Stimulated activated CD8-positive, alpha-beta memory T cell treated with anti-CD3 and anti-CD28 coated beads, Interleukin-2, amount 100 ng/mL, for 48 hours (primary cell): ENCODE results near the gene INPP5A.
"Not testable (repeated sequence)": the region's sequence is repeated elsewhere in the genome, so short reads cannot be mapped to it uniquely, and the experiment has no call there.

Experiments used
- DNase-seq, 2 donors: peaks; one replicate each; pipeline ENCODE4 v3.0.0-alpha.2; 2020; ENCODE audit warnings: low read depth in 2 of 2

INPP5A gene

DNA sequence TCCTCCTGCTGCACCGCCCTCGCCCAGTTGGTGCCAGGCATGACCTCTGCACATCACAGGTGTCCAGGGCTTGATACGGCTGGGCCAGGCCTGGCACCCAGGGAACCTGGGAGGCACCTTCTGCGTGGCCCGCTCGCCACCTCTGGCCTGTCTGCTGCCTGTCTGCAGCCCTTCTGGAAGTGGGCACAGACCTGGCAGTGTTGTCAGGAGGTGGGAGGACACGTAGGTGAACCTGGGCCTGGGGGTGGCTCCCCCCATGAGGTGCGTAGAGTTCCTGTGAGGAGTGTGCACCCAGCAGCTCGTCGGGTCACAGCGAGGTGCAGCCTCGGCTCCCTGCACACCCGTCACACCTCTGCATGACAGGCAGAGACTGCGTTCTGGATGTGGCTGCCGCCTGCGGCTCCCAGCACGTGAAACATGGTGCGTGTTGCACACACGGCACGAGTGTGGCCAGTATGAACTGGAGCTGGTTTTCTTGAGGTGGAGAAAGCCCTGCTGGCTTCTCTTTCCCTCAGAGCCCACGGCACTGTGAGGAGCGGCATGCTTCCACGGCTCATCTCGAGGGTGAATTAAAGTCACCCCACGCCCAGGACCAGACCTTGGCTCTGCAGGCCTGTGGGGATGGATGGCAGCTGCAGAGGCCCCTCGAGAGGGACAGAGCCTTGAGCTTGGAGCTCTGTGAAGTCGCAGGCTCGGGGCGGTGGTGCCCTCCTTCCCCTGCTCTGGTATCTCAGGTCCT is 24.8 kb downstream of the INPP5A start:
- DNase-seq = no peak

DNA sequence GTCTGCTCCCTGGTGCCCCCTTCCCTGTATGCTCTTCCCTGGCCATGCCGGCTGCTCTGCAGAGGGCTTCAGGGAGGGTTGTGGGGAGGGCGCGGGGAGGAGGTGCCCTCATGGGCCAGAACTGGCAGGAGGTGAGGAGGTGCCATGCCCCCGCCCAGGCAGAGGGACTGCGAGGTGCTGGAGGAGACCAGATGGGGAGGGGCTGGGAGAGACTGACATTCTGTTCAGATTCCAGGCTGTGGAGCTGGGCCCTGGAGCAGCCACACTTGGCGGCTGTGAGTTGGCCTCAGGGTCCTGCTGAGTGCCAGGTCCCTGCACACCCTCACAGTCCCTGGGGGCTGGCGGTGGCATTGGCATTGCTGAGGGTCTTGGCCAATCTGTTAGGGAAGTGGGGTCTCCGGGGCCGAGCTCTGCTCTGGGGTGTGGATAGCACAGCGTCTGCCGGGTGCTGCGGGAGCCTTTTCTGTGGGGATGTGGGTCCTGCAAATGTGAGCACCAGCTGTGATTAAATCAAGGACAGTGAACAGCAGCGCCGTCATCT is 25.4 kb downstream of the INPP5A start:
- DNase-seq = no peak

DNA sequence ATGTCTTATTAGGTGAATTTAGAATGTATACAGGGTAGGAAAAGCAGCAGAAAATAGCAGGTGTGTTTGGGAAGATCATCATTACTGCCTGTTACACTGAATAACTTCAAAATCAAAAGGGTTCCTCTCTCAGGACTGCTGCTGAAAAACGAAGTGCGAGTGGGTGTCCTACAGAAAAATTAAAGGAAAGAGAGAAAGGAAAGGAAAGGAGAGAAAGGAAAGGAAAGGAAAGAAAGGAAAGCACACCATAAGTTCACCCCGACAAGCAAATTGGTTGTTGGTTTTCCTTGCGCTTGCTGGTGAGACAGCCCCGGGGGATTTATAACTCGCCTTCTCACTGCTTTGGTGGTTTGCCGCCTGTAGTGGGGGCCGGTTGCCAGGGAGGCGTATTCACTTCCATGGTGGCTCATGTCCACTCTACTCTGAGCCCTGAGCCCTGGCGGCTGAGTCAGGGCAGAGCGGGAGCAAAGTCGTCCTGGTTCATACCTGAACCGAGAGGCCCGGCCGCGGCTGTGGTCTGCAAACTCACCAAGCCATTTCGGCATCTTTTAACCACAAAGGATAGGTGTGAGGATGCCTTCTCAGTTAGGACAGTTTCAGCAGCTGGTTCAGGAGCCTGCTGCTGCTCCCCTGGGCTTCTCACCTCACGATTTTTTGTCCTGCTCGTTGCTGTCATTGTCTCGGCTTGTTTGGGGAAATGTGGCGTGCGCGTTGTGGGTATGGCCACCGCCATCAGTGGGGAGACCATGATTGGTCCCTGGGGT is 26.1 kb downstream of the INPP5A start:
- no peak for DNase-seq

DNA sequence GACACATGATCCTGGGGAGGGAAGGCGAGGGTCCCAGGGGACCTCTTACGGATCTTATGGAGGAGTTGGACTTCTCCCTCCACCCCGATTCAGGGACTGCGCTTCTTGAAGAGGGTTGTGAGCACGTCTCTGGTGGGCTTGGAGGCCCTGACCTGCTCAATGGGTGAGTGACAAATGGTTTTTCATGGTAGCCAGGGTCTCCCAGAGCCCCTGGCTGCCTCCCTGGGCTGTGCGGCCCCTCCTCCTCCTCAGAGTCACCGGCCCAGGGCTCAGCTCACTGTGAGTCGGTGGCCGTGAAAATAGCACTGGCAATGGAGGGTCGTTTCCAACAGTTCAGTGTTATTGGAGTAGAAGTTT is 26.6 kb downstream of the INPP5A start:
- no peak for DNase-seq

DNA sequence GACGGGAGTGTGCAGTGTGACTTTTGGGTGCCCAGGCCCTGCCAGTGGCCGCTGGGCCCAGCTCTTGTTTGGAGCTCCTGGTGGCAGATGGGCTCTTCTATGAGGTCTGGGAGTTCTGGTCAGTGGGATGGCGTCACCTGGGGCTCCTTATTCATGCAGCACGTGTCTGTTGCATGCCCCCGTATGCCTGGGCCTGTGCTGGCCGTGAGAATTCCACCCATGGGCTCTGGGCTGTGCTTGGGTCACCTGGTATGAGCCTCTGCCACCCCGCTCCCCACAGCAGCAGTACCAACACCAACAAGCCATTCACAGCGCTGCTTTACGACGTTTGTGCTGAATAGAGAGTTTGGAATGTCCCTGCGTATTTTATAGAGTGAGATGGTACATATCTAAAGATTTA is 27.1 kb downstream of the INPP5A start:
- DNase-seq = no peak

DNA sequence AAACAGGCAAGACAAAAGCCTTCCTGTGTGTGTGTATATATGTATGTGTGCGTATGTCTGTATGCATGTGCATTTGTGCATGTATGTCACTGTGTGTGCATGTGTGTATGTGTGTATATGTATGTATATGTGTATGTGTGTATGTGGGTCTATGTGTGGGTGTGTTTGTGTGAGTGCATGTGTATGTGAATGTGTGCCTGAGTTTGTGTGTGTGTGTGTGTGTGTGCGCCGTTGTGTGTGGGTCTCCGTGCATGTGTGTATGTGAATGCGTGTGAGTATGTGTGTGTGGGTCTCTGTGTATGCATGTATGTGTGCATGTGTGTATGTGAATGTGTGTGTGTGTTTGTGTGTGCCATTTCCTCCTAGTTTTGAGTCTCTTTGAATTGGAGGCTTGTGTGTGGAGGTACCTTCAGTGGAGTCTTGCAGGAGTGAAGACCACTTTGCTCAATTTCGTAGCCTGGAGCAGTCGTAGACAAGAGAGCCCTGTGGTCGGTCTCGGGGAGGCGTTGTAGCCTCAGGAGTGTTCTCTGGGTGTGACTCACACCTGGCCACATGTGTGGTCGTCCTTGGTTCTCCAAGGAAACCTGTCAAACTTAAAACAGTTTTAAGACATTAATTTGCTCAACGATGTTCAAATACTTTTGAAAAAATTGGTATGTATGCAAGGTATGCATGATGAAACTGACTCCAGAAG is 28.1 kb downstream of the INPP5A start:
- no peak for DNase-seq

DNA sequence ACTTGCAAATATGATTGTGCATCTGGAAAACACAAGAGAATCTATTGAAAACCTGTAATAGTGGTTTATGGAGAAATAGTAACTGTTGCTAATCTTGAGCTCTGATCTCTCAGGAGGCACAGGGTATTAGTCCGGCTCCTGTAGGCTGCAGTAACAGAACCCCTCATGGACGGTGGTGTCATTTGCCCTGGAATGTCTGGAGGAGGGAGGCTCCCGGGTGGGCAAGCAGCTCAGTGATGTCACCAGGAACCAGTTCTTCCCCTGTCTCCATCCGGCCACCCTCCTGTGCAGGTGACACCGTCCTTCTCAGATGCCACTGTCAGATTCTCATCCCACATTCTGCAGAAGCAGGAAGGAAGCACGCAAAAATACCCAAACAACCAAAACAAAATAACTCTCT is 29.3 kb downstream of the INPP5A start:
- DNase-seq = no peak

DNA sequence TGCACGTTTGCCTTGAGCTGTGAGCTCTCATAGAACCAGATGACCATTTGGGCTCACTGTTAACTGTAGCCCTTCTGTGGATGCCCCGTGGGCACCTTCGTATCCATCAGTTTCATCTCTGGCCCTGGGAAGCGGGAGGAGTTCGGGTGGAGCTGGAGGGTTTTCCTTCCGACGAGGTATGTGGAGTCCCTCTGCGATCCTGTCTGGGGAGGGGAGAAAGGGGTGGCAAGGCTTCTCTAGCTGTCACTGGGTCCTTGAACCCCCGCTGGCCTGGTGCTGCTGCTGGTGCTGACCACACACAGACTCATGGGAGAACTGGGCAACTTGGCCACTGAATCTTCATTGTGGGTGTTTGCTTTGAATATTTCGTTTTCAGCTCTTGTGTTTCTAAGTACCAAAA is 32.7 kb downstream of the INPP5A start:
- DNase-seq = no peak

DNA sequence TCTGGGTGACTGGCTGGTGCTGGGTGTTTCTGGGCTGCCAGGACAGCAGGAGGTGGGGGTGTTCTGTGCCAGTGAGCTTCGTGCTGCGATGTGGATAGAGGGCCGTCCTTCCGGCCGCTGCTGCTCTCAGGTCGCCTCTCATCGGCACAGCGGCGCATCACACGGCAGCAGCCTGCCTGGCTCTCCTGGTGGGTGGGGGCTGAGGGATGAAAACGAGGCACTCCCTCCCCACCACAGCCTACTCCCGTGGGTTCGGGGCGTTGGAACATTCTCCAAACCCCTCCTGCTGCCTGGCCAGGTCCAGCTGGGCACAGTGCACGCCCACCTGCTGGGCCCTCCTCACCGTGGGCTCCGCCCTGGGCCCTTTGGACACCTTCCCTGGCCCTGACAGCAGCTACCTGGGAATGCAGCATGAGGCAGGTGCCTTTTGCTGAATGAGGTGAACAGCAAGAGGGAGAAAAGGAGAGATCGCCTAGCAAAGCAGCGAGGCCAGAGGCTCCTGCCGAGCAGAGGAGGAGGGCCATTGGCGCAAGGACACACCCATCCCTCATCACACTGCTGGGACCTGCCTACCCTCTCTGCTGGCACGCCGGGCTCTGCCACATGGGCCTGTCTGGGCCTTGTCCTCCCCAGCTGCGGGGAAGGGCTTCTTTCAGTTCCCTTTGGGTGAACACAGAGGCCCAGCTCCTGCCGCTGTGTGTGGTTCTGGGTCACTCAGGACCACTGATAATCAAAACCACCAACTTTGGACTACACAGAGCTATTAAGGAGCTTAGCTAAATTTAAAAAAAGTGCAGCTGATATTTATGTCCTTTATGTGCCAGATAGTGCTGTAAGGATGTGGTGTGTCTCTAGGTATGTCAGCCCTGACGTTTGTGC is 33.4 kb downstream of the INPP5A start:
- no peak for DNase-seq

DNA sequence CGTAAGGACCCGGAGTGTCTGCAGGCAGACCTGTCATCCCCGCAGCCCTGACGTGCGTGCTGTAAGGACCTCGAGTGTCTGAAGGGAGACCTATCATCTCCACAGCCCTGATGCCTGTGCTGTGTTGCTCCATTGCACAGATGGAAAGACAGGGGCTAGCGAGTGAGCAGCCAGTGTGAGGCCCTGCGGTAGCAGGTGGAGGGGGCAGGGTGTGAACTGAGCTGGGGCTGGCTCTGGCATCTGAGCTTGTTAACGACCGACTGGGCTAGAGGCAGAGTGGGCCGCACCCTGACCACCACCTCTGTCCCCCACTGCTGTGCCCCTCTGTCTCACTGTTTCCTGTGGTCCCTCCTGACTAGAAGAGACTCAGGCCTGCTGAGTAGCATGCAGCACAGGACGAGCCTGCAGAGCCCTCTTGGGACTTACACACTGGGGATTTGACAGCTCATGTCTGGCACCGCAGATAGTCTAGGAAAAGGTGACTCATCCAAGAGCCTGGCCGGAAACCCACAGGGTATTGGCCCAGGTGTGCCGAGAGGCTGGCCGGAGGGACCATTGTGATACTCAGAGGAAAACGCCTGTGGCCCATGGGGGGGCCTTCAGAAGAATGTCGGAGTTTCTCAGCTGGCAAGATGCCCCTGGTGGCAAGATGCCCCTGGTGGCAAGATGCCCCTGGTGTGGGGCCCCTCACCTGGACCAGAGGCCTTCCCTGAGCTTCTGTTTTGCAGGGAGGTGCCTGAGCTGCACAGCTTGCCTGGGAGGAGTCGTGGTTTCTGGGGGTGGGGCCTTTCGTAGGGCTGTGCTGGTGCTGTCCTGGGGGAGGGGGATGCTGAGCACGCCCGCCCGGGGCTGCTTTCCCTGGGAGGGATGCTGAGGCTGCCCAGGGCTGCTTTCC is 34.3 kb downstream of the INPP5A start:
- DNase-seq = peak; percentile 54 to 56

DNA sequence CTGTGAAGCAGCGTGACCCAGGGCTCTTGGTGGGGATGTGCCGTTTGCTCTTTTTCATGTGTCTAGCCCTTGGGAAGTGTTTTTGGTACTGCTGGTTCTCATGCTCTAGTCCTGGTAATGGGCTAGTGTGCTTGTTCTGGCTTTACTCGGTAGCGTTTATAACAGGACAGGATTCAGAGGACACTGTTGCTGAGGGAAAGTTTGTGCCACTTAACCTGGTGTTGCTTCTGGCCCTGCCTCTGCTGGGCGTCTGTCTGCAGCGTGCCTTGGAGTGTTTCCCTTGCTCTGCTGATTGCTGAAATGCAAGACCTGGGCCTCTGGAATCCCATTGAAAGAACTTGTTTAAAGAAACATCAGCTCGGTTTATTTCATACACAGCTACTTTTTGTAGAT is 35.0 kb downstream of the INPP5A start:
- DNase-seq = no peak

DNA sequence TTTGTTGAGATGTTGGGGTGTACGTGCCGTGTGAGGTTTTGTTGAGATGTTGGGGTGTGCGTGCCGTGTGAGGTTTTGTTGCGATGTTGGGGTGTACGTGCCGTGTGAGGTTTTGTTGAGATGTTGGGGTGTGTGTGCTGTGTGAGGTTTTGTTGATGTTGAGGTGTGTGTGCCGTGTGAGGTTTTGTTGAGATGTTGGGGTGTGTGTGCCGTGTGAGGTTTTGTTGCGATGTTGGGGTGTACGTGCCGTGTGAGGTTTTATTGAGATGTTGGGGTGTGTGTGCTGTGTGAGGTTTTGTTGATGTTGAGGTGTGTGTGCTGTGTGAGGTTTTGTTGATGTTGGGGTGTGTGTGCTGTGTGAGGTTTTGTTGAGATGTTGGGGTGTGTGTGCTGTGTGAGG is 35.4 kb downstream of the INPP5A start:
- not testable (repeated sequence) for DNase-seq

DNA sequence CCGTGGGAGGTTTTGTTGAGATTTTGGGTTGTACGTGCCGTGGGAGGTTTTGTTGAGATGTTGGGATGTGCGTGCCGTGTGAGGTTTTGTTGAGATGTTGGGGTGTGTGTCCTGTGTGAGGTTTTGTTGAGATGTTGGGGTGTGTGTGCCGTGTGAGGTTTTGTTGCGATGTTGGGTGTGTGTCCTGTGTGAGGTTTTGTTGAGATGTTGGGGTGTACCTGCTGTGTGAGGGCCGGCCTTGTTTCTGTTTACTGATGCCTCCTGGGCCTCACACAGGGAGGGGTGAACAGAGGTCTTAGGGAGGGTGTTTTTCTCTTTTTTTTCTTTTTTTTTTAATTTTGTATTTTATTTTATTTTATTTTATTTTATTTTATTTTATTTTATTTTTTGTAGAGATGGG is 36.7 kb downstream of the INPP5A start:
- DNase-seq = no peak

DNA sequence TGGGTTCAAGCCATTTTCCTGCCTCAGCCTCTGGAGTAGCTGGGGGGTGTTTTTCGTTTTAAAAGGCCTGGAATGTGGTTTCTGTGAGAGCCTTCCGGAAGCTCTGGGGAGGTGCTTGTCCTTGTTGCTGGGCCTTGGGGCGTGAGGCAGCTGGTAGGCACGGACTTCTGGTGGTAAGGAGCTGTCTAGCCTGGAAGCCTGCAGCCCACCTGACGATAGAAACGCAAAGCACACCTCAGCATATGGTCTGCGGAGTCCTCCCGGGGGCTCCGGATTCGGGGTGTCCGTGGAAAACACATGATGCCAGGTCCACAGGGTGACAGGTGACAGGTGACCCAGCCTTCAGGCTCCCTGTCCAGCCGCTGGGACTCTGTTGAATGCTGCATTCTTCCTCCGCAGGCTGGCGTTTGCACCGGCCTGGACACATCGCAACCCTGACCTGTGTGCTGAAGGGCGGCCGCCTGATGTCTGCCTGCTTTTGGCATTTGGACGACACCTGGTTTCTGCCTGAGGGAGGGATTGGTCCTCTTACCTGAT is 37.3 kb downstream of the INPP5A start:
- DNase-seq = no peak

DNA sequence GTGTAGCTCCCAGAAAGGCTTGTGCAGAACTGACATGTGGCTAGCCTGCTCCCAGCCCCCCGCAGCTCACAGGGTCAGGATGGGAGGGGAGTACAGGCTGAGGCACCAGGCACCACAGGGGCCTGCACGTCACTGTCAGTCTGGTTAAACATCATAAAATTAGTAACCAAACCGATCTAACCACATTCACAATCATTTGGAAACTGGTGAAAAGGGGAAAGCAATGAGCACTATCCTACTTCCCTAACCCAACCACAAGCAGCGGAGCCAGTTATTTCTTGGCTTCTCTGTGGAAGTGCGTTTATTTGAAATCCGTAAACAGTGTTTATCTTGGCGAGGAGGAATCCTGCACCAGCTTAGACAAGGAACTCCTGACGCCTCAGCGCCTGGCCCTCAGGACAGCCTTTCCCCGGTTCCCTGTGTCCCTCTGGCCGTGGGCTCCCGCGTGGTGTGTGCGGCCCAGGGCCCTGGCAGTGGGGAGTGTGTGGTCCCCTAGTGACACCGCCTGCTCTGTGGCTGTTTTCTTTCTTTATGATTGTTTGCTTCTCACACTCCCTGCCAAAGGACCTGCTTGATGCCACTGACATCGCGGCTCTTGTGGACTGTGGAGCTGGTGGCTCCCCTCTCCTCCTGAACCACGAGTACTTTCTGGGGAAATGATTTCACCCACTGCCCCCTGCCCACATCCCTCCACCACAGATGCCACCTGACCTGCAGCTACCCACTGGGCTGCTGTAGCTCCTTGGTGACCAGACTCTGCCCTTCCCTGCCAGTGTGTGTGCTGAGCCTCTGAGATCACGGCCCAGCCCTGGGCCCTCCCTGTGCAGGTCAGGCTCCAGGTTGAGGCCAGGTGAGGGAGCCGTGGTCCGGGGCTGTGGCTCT is 38.0 kb downstream of the INPP5A start:
- DNase-seq = peak; percentile 51 to 52

DNA sequence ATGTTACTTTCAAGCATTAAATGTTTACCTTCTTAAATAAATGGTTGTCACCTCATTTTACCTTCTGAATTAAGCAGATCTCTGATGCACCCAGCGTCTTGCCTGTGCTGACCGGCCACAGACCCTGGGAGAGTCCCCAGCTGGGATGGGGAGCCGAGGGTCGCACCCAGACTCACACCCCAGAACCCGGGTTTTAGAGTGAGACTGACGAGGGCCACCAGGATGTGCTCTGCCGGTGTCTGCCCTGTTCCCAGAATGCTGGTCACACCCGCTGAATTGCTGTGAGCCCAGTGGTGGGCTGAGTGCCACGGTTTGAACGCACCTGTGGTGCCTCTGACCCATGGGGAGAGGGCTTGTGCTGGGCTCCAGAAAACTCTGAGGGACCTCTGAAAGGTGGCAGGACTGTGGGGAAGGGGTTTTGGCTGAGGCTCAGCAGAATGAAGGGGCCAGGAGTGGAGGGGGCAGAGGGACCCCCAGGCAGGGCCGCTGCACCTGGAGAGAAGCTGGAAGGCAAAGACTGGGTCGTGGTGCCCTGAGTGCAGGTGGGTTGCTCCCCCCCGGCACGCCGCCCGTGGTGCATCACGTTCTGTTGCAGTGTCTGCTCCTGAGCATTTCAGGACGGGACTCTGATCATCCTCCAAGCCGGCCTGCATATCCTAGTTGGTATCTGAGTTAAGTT is 39.2 kb downstream of the INPP5A start:
- DNase-seq = no peak

DNA sequence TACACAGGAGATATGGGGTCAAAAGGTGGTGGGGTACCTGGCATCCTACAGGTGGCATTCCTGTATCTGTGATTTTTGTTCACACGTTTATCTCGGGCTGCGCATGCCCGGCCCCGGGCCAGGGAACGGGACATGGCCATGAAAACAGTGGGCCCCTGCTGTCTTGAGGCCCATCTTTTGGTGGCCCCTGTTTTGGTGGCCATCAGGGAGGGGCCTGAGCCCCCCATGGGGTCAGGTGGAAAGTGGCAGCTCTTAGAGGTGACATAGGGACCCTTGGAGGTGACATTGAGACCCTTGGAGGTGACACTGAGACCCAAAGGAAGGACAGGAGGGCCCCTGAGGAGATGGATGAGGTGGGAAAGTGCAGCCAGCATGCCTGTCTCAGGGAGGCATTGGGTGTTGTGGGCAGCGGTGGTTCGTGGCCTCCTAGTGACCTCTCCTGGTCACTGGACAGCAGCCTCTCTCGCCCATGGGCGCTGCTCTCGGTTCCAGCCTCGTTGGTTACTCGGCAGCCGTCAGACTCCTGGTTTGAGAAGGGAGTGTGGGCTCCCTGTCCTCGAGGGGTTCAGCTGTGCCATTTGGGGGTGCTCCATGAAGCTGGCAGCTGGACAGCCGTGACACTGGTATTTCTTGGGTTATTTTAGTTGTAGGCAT is 39.9 kb downstream of the INPP5A start:
- no peak for DNase-seq

DNA sequence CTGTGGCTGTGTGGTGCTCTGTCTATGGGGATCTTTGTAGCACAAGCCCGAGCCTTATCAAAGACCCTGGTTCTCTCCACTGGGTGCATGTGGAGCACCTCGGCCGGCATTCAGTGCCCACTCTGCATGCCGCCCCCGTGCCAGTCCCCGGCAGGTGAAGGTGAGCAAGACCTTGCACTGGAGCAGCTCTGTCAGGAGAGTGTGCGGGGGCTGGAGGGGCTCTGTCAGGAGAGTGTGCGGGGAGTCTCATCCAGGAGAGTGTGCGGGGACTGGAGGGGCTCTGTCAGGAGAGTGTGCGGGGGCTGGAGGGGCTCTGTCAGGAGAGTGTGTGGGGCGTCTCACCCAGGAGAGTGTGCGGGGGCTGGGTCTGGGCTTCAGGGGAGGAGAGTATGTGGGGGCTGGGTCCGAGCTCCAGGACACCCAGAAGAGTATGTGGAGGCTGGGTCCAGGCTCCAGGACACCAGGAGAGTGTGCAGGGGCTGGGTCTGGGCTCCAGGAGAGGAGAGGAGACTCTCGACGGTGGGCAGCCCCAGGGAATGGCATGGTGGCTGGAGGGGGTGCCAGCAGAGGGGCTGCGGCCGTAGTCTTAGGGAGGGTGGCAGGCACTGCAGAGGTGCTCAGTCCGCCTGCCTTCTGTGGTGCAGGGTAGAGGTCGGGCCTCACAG is 40.8 kb downstream of the INPP5A start:
- no peak for DNase-seq
